ENCODE data around the gene PLXDC1. TPM values are rescaled to one million over a fixed set of nuclear protein-coding genes. Genes with fewer than 3 reads are reported as not detected.

PLXDC1 gene
- total and polyA plus RNA-seq, 2 of the 8 experiments (the other 6 are each of a cell fraction or from before 2014, with no cell fraction given) = 4.1 to 14.6 TPM

GRCh38 chr17:39080421-39081078, 70.9 kb downstream of the PLXDC1 start (continued):
- TF ChIP-seq KDM1A (IDR thresholded peaks at IDR 0.05; ENCODE audit: borderline replicate concordance, low read length) (no peak), CREB1 (IDR thresholded peaks at IDR 0.05) (0 out of 2 replicates have a peak, but pooled peaks have one; percentile 6), BACH1 (IDR thresholded peaks at IDR 0.05; ENCODE audit: low read length) (peak; percentile 78), MAFK (IDR thresholded peaks at IDR 0.05; ENCODE audit: low read depth, low read length) (peak; percentile 30; the same call in 1 of the 2 replicates)

All from H1 (cell line).